NCI-H748 treated with DMSO at 0.1 percent for 48 hours (cell line): ENCODE measurements around the gene NPBWR2.

Experiments
- DNase-seq: peaks from one replicate; lab custom pipeline; 2025; lab: John Stamatoyannopoulos, UW

NPBWR2 gene

GRCh38 chr20:64072498-64073063 lies 34.8 kb downstream of the NPBWR2 start:
- no peak for DNase-seq

- no peak for DNase-seq
Measured at GRCh38 chr20:64071341-64072332, 35.7 kb downstream of the NPBWR2 start.

GRCh38 chr20:64070244-64070993 lies 36.9 kb downstream of the NPBWR2 start:
- DNase-seq, result no peak

GRCh38 chr20:64069614-64070243 lies 37.6 kb downstream of the NPBWR2 start:
- DNase-seq, result no peak

- no peak for DNase-seq
Measured at GRCh38 chr20:64069209-64069613, 38.2 kb downstream of the NPBWR2 start.

GRCh38 chr20:64068386-64069208 lies 38.8 kb downstream of the NPBWR2 start:
- DNase-seq, result no peak

GRCh38 chr20:64067733-64068307 lies 39.5 kb downstream of the NPBWR2 start:
- no peak for DNase-seq

- DNase-seq, result no peak
Measured at GRCh38 chr20:64067005-64067632, 40.2 kb downstream of the NPBWR2 start.

- no peak for DNase-seq
Measured at GRCh38 chr20:64065974-64066343, 41.4 kb downstream of the NPBWR2 start.

GRCh38 chr20:64065062-64065973 lies 42.0 kb downstream of the NPBWR2 start:
- DNase-seq, result no peak

- DNase-seq, result no peak
Measured at GRCh38 chr20:64064145-64064698, 43.1 kb downstream of the NPBWR2 start.

- no peak for DNase-seq
Measured at GRCh38 chr20:64063389-64064144, 43.8 kb downstream of the NPBWR2 start.

GRCh38 chr20:64062596-64063388 lies 44.6 kb downstream of the NPBWR2 start, which contains the start of gene TCEA2:
Gene TCEA2, plus strand, starts transcription at chr20:64063198. Its CDS starts 115 bp downstream, at chr20:64063313.
- DNase-seq, result peak; percentile 58

- no peak for DNase-seq
Measured at GRCh38 chr20:64062276-64062595, 45.1 kb downstream of the NPBWR2 start.

- no peak for DNase-seq
Measured at GRCh38 chr20:64058536-64058935, 48.8 kb downstream of the NPBWR2 start.

GRCh38 chr20:64057628-64058498 lies 49.5 kb downstream of the NPBWR2 start:
- DNase-seq, result peak; percentile 7
